Choroid plexus epithelial cell (primary cell): Measurements from ENCODE around the gene ZNF280D.

Experiments used
- DNase-seq: peaks from one replicate; pipeline ENCODE4 v3.0.0-alpha.2; 2010; ENCODE audit warnings: low read depth
- H3K4me3 ChIP-seq: 2 replicates; pipeline ENCODE4 v1.5.1; 2011; ENCODE audit warnings: low read depth, mild to moderate bottlenecking, control low read depth, low read length, moderate library complexity
- CTCF ChIP-seq: conservative IDR thresholded peaks from 2 replicates; pipeline ENCODE4 v1.5.1; 2011; ENCODE audit warnings: low read depth, mild to moderate bottlenecking, control low read depth, inconsistent platforms, low read length, moderate library complexity

Gene ZNF280D

GRCh38 chr15:56667517-56667916 is 65.8 kb downstream of the ZNF280D start:
- no peak for DNase-seq

GRCh38 chr15:56660943-56661342 is 72.4 kb downstream of the ZNF280D start:
- H3K4me3 ChIP-seq = no peak overlapping the region
- no peak for DNase-seq
- TF ChIP-seq CTCF = no peak

More at GRCh38 chr15:56667517-56667916, 65.8 kb downstream of the ZNF280D start:
- no peak overlapping the region for H3K4me3 ChIP-seq
- no peak for TF ChIP-seq CTCF

GRCh38 chr15:56659197-56659596 is 74.1 kb downstream of the ZNF280D start:
- DNase-seq = no peak
- no peak overlapping the region for H3K4me3 ChIP-seq
- no peak for TF ChIP-seq CTCF

- H3K4me3 ChIP-seq = no peak overlapping the region
- DNase-seq = peak; percentile 50
- TF ChIP-seq CTCF = no peak
Observed at GRCh38 chr15:56654624-56655023, 78.7 kb downstream of the ZNF280D start.

GRCh38 chr15:56654216-56654615 is 79.1 kb downstream of the ZNF280D start:
- no peak for TF ChIP-seq CTCF
- no peak overlapping the region for H3K4me3 ChIP-seq
- no peak for DNase-seq

- H3K4me3 ChIP-seq = no peak overlapping the region
- DNase-seq = peak; percentile 83
- no peak for TF ChIP-seq CTCF
Observed at GRCh38 chr15:56653787-56654186, 79.5 kb downstream of the ZNF280D start.

GRCh38 chr15:56653107-56653506 is 80.2 kb downstream of the ZNF280D start:
- TF ChIP-seq CTCF = no peak
- DNase-seq = peak; percentile 7
- H3K4me3 ChIP-seq = no peak overlapping the region
